ENCODE measurements around the gene CHPF2. TPM values are rescaled to one million over a fixed set of nuclear protein-coding genes. Genes with fewer than 3 reads are reported as not detected.
A peak's percentile ranks its signal among the peaks of the same experiment; 100 is the strongest.

Gene CHPF2
- total and polyA plus RNA-seq, 2 of the 13 experiments (the other 11 are each of a cell fraction or from before 2014, with no cell fraction given) = 15.4 to 21.5 TPM

DNA sequence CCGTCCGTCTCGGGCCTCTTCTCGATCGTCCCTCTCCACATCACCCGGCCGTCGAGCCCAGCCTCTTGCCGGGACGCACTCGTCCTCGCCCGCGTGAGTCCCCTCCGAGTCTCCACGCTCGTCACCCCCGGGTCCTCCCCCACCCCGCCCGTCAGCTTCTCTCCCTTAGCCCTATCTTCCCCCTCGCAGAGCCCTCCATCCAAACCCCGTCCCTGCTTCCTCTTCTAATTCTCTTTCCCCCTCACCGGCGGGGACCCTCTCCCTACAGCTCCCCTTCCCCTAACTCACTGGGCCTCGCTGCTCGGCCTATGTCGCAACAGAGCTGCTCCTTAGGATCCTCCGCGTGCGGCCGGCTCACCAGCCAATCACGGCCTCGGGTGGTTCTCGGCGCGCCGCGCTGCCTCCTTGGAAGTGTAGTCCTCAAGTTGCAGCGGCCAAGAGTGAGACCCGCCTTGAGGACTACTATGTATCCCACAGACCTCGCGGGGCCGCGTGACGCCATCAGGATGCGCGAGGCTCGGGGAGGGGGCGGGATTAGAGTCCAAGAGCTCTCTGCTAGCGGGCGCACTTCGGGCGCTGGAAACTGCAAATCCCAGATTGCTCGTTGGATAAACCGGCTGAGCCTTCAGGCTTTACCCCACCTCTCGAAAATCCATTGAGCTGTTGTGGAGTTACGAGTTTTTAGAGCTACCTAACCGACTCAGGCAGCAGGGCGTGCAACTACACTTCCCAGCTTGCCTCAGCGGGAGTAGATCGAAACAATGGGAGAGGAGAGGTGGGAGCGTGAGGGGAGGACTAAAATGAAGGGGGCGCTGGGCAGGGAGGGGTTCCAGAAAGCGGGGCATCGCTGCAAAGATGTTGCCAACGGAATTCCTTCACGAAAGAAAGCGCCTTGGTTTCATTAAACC, 5.2 kb upstream of the CHPF2 start, which contains the start of gene ABCF2 (continued):
- TF ChIP-seq, protein P1, sequence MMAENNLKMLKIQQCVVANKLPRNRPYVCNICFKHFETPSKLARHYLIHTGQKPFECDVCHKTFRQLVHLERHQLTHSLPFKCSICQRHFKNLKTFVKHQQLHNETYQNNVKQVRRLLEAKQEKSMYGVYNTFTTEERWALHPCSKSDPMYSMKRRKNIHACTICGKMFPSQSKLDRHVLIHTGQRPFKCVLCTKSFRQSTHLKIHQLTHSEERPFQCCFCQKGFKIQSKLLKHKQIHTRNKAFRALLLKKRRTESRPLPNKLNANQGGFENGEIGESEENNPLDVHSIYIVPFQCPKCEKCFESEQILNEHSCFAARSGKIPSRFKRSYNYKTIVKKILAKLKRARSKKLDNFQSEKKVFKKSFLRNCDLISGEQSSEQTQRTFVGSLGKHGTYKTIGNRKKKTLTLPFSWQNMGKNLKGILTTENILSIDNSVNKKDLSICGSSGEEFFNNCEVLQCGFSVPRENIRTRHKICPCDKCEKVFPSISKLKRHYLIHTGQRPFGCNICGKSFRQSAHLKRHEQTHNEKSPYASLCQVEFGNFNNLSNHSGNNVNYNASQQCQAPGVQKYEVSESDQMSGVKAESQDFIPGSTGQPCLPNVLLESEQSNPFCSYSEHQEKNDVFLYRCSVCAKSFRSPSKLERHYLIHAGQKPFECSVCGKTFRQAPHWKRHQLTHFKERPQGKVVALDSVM (CRISPR knock-in tag; IDR thresholded peaks at IDR 0.05) = peak; percentile 51; the same call in 1 of the 2 replicates
- TF ChIP-seq, protein P2, sequence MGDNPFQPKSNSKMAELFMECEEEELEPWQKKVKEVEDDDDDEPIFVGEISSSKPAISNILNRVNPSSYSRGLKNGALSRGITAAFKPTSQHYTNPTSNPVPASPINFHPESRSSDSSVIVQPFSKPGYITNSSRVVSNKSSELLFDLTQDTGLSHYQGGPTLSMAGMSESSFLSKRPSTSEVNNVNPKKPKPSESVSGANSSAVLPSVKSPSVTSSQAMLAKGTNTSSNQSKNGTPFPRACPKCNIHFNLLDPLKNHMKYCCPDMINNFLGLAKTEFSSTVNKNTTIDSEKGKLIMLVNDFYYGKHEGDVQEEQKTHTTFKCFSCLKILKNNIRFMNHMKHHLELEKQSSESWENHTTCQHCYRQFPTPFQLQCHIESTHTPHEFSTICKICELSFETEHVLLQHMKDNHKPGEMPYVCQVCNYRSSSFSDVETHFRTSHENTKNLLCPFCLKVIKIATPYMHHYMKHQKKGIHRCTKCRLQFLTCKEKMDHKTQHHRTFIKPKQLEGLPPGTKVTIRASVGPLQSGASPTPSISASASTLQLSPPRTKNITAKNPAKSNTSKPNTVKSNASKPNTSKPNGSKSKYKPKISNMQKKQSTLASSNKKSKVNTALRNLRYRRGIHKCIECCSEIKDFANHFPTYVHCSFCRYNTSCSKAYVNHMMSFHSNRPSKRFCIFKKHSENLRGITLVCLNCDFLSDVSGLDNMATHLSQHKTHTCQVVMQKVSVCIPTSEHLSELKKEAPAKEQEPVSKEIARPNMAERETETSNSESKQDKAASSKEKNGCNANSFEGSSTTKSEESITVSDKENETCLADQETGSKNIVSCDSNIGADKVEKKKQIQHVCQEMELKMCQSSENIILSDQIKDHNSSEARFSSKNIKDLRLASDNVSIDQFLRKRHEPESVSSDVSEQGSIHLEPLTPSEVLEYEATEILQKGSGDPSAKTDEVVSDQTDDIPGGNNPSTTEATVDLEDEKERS (CRISPR knock-in tag; IDR thresholded peaks at IDR 0.05) = 0 out of 2 replicates have a peak, but pooled peaks have one; percentile 42
- TF ChIP-seq MZF1 (CRISPR knock-in tag; IDR thresholded peaks at IDR 0.05; ENCODE audit: borderline replicate concordance) (peak; percentile 31; the same call in 1 of the 2 replicates), REPIN1 (CRISPR knock-in tag; IDR thresholded peaks at IDR 0.05; ENCODE audit: borderline replicate concordance, low read depth) (0 out of 2 replicates have a peak, but pooled peaks have one; percentile 36), ZFY (CRISPR knock-in tag; IDR thresholded peaks at IDR 0.05) (peak; percentile 91), ZNF143 (CRISPR knock-in tag; IDR thresholded peaks at IDR 0.05) (peak; percentile 97), HOXA9 (CRISPR knock-in tag; IDR thresholded peaks at IDR 0.05; ENCODE audit: borderline replicate concordance) (no peak), HDAC1 (CRISPR knock-in tag; IDR thresholded peaks at IDR 0.05) (peak; percentile 95), HOXA3 (CRISPR knock-in tag; IDR thresholded peaks at IDR 0.05) (peak; percentile 91), ZNF768 (CRISPR knock-in tag; IDR thresholded peaks at IDR 0.05) (no peak), IRF2 (CRISPR knock-in tag; IDR thresholded peaks at IDR 0.05) (peak; percentile 87), ZNF234 (CRISPR knock-in tag; conservative IDR thresholded peaks at IDR 0.05) (no peak), ZNF12 (CRISPR knock-in tag; IDR thresholded peaks at IDR 0.05) (no peak)
- TF ChIP-seq, protein P3, sequence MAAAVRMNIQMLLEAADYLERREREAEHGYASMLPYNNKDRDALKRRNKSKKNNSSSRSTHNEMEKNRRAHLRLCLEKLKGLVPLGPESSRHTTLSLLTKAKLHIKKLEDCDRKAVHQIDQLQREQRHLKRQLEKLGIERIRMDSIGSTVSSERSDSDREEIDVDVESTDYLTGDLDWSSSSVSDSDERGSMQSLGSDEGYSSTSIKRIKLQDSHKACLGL (CRISPR knock-in tag; IDR thresholded peaks at IDR 0.05) = peak; percentile 17; the same call in 1 of the 2 replicates
- TF ChIP-seq, protein P4, sequence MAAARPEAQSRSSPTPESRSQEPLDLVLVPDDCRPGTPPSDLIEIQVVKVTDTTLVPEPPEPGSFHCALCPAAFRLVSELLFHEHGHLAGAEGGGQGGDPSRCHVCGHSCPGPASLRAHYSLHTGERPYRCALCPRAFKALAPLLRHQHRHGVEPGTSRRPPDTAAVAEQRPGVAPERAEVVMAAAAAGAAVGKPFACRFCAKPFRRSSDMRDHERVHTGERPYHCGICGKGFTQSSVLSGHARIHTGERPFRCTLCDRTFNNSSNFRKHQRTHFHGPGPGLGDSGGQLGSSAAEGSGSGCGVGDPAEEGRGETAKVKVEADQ (CRISPR knock-in tag; IDR thresholded peaks at IDR 0.05; ENCODE audit: borderline replicate concordance) = peak; percentile 73; the same call in 1 of the 2 replicates

Data from HepG2 (cell line).